NCI-H2227 (cell line): ENCODE results near the gene TRPM1.

Experiments used
- DNase-seq: peaks from one replicate; lab custom pipeline; 2025; ENCODE audit not compliant: unreplicated experiment; lab: John Stamatoyannopoulos, UW

The TRPM1 gene

DNA sequence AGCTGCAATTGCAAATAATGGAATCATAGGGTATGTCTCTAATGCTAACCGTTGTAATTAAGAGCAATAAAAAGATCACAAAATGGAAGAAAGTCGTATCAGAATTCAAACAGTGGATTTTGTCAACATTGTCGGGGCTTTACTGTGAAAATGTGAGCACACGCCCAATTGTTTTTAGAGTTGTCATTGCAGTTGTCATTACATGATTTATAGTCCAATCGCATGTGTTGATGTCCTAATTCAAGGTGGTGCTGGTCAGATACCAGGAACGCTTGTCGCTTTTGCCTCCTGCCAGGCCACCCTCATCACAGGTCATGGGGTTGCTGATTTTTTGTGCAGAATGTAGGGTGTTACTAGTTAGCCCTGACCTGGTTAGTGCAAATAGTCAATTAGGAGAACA is 16.2 kb downstream of the TRPM1 start:
- no peak for DNase-seq

DNA sequence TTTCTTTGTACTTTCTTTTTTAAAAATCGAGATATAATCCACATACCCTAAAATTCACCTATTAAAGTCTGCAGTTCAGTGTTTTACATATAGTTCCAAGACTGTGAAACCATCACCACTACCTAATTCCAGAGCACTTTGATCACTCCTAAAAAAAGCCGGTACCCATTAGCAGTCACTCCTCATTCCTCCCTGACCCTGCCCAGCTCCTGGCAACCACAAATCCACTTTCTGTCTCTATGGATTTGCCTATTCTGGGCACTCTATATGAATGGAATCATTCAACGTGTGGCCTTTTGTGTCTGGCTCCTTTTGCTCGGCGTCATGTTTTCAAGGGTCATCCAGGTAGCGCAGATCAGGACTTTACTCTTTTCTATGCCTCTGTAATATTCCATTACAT is 17.3 kb downstream of the TRPM1 start:
- DNase-seq = no peak

- DNase-seq = no peak
Observed at GRCh38 chr15:31083370-31083780, 18.1 kb downstream of the TRPM1 start.

DNA sequence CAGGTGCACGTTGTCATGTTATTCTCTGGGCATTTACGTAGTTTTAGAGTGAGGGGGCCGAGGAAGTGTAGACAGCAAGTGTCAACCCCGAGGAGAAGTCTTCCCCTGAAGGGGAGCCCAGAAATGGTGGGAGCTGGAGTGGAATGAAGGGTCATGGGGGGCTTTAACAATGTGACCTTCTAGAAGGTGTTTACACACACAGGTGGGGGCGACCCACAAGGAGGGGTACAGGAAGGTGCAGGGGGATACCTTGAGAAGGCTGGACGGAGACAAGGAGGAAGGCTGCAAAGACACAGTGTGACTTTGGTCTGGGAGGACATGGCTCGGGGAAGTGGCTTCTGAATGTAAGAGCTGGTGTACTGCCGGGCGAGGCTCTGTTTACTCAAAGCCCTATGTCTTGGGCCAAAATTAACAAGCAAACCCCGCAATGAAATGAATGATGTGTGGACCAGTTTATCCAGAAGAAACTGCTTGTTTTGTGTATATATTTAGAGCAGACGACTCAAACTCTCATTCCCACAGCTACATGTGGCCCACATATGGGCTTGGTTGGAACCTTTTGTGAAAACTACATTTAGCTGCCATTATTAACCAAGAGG is 18.7 kb downstream of the TRPM1 start:
- no peak for DNase-seq

DNA sequence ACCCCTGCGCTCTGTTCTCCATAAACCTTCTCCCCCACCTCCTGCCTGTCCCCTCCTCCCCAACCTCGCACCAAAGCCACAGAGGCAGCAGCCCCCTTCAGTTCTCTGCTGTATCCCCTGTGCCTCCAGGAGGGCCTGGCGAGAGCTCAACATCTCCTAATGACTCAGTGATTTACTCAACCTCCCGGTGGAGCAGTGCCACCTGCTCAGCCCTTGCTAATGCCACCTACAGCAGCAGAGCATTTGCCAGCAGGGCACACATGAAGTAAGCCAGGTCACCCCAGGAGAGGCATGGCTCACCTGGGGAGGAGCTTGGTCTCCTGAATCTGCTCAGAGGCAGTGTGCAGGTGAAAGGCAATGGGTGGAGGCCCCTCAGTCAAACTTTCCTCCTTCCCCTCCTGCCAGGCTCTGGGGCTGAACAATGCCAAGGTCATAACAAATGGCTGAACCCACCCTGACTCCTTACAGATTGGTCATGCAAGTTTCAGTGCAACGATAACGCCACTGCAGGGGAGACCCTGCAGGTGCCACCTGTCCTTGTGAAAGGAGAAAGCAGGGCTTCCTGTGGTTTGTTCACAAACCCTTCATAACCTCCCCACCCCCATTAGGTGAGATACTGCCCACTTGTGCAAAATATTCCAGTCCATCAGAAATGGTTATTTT is 19.8 kb downstream of the TRPM1 start:
- no peak for DNase-seq

GRCh38 chr15:31081056-31081455 is 20.5 kb downstream of the TRPM1 start:
- DNase-seq = no peak

DNA sequence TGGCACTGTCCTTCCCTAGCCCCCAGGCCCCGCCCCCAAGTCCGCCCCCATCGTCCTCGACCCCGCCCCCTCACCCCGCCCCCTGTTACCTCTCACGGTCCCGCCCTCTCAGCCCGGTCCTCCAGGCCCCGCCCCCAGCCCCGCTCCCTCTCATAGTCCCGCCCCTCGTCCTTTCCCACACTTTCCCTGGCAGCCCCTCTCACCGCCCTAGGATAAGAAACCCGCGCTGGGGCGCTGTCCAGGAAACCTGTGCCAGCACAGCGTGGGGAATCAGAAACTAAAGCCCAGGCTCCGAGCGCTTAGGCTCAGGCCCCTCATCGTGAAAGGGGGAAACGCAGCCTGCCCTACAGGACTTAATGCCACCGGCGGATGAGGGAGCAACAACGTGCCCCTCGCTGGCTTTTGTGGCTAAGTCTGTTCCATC is 20.9 kb downstream of the TRPM1 start:
- no peak for DNase-seq

DNA sequence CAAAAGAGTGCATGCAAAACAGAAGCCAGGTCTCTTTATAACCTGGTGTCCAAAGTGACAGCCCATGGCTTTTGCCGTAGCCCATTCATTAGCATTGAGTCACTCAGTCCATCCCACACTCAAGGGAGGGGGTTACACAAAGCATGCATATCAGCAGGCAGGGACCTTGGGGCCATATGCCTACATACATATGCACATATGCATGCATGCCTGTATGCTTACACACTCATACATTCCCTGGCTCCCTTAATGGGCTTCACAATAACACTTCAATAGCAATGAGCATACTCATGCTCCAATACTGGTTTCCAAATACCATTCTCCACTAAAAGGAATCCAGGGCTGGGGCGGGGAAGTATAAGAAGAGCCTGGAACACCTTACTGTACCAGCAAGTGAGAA is 22.0 kb downstream of the TRPM1 start:
- no peak for DNase-seq

GRCh38 chr15:31078471-31078870 is 23.1 kb downstream of the TRPM1 start:
- DNase-seq = no peak

DNA sequence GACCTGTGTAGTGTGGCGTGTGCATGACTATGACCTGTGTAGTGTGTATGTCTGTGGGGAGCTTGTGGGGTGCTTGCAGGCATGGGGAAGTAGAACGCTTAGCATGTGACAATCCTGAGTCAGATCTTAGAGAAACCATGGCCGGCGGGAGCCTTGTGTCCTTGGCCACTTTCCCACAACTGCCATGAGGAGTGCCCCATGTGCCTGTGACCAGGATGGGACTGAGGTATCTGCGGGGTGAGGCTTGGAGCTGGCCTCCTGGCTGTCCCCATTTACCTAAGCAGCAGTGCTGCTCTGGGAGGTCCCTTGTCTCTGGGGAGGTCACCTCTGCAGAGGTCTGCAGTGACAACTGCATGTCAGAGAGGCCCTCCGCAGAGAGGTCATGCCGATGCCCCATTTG is 23.6 kb downstream of the TRPM1 start:
- DNase-seq = no peak

GRCh38 chr15:31077181-31077580 is 24.3 kb downstream of the TRPM1 start:
- no peak for DNase-seq

DNA sequence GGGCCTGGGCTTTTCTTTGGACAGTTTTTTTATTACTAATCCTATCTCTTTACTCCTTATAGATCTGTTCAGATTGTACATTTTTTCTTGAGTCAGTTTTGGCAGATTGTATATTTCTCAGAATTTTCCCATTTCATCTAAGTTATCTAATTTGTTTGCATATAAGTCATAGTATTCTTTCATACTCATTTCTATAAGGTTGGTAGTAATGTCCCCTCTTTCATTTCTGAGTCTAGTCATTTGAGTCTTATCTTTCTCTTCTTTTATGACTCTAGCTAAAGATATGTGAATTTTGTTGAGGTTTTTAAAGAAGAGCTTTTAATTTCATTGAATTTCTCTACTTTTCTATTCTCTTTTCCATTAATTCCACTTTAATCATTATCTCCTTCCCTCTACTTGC is 27.2 kb downstream of the TRPM1 start:
- no peak for DNase-seq

DNA sequence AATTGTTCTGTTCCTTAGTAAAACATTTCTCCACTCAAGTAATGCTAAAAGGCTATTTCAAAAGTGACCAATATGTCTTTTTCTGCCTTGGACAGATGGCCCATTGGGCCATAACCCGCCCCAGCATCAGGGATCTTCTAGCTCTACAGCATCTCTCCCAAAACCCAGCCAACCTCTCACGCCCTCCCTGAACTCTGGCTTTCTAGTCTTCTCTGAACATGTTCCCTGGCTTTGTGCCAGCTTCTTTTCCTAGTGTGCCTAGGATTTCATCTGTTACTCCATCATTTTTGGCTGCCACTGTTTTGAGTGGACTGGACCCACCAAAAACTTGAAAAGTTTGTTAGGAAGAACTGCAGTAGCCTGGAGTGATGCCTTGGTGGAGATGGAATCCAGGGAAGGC is 30.7 kb downstream of the TRPM1 start:
- no peak for DNase-seq

DNA sequence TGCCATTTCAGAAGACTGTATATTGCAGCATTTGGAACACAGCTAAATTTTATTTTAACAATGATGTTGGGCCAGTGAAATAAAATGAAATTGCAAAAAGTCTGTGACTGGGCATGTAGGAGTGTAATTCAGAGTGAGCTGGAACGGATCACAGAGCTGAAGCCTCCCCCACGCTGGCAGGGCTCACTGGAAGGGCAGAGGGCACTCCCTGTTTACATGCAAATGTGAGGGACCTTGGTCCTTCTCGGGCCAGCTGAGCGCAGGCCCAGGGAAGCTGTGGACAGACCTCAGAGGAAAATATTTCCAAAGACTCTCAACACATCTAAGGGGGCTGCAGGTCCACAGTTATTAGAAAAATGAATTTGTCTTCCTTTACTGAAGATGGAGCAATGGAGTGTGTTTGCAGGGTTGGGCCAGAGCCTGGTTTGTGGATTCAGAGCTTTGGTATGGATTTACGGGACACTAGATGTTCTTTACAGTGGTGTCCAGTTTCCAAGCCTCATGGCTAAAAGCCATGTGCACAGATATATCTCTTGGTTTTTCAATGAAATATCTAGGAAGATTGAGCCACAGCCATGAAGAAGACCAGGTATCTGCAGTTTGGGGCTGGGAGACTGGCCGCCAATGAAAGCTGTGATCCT is 32.0 kb downstream of the TRPM1 start:
- DNase-seq = no peak

GRCh38 chr15:31067890-31068603 is 33.5 kb downstream of the TRPM1 start:
- no peak for DNase-seq

DNA sequence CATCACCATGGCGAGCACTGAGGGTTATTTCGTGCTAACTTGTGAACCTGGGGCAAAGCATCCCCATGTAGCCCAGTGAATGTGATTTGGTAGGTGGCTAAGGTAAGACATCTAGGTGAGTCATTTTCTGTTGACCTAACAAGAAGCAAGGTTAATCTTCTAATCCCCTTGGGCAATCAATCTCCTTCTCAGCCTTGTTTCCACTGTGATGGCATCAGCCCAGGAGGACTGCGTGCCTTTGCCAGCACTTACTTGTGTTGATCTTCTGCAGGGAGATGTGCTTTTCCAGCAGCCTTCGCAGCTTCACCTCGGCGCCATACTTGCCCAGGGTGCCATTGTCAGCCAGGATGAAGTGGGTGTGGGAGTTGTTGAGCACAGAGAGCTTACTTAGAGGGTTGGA is 35.7 kb downstream of the TRPM1 start:
- DNase-seq = no peak

DNA sequence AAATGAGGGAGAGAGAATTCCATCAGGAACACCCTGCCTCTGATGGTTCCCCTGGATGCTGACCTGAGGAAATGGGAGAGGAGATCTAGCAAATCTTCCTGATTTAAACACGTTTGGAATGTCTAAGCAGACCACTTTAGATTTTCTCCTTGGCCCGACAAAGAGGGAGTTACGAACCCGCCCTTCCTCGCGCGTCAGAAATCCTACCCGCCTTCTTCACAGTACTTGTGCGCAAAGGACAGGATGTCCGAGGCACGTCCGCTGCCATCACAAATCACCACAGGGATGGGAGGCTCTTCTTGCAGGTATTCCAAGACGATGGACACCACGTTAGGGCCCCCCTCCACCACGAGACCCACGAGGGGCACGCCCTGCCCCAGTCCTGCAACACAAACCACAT is 38.6 kb downstream of the TRPM1 start:
- DNase-seq = no peak

DNA sequence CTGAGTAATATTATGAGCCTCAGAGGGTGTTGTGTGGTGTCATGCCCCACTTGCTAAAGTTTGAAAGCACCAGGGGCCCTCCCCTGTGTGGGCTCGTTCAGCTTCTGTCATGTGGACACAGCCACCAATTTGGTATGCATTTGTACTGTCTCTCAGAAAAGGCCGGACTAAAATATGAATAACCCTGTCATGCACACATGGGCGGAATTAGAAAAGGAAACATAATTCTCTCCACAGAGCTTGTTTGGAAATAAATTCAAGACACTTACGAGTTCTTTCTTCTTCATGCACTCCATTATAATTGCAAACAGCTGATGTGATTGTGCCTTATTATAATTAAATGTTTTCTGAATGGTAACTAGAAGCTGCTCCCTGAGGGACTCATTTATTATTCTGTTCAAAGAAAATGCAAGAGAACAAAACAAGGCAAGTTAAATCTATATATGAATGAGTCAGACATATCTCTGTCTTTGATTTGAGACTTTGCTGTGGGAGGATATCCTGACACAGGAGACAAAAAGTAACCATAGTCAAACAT is 39.1 kb downstream of the TRPM1 start:
- no peak for DNase-seq

DNA sequence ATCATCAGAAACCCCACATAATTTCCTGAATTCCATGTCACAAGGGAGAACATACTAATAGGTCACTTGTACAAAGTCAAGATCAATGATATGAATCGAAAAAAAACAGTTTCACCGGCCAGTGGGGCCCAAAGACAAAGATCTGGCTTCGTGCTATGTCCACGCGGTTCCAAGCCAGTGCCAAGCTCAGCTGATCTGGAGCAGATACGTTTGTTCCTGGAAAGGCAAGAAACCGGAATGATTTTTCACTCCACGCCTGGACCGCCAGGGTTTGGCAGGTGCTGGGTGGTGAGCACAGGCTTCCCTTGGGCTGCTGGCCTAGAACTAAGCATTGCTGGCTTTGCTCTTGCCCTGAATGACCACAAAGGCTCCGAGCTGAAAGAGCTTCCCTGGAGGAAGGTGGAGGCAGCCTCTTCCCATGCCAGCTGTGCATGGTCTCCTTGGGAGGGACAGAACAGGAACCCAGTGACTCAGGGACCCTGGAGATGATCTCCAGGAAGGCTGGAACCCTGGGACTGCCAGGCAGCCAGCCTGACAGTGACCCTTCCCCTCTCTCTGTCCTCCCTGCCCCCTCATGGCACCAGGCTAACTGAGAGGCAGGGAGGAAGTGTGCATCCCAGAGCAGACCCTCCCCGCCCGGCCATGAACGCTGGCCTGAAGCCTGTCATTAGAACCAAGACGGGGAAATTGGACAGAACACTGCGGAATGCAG is 40.9 kb downstream of the TRPM1 start:
- DNase-seq = no peak

DNA sequence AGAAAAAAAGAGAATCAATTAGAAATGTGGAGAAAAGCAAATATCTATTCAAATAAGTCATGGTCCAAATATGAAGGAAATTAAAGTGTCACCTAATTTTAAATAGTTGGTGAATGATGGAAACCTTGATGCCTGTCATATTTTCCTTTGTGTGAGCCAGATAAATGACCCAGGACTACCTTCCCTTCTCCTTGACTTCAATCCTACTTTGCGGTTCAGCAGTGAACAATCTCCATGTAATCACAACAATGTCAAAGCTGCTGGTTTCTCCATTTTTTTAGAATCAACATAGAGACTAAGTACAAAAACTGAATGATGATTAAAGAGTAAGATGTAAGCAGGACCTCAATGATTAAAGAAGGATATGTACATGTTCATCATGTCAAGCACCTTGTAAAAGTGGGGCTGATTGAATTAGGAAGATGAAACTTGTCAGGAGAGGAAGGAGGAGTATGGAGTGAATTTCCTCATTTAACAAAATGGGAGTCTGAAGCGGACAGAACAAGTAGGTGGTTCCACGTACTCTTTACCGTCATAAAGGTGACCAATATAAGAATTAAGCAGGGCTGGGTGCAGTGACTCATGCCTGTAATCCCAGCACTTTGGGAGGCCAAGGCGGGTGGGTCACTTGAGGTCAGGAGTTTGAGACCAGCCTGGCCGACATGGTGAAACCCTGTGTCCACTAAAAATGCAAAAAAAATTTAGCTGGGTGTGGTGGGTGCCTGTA is 43.1 kb downstream of the TRPM1 start:
- DNase-seq = no peak
